ENCODE measurements around the gene TNNI2. TPM values are rescaled to one million over a fixed set of nuclear protein-coding genes. Genes with fewer than 3 reads are reported as not detected.

Gene TNNI2
- total and polyA plus RNA-seq, 4 donors = 0.22 to 0.28 TPM; not detected in 2

- Histone ChIP-seq H3K27me3 (ENCODE audit: control insufficient read depth in 4 of 4, insufficient read depth in 4 of 4, low read length in 3 of 4) (no peaks in the 10 kb centered on the region), H3K4me3 (ENCODE audit: low read depth in 1 of 3, low read length in 3 of 3) (no peak overlapping the region), H3K9ac (ENCODE audit: low read depth in 1 of 2, low read length in 2 of 2) (no peak overlapping the region), H3K27ac (ENCODE audit: low read depth in 1 of 2, low read length in 2 of 2) (no peak overlapping the region), H3K36me3 (ENCODE audit: control insufficient read depth in 4 of 4, insufficient read depth in 3 of 4, low read depth in 1 of 4, low read length in 3 of 4) (no peaks in the 10 kb centered on the region), H3K9me3 (ENCODE audit: control insufficient read depth in 4 of 4, low read length in 3 of 4) (peaks cover 6 to 9% (median 8%) of the 10 kb centered on the region in 4 donors), H3K4me1 (ENCODE audit: control insufficient read depth in 4 of 4, insufficient read depth in 4 of 4, low read length in 3 of 4) (no peaks in the 10 kb centered on the region)
- WGBS = 87% methylated on average over 7 of the region's 7 CpGs
- no peak for TF ChIP-seq MAX (IDR thresholded peaks at IDR 0.05)
- TF ChIP-seq RXRA (IDR thresholded peaks at IDR 0.05) = no peak
- no peak for TF ChIP-seq HNF4G (IDR thresholded peaks at IDR 0.05)
- no peak for TF ChIP-seq TAF1 (conservative IDR thresholded peaks at IDR 0.05)
- TF ChIP-seq ZBTB33 (IDR thresholded peaks at IDR 0.05) = no peak
- TF ChIP-seq FOXA2 (IDR thresholded peaks at IDR 0.05) = no peak
- no peak for TF ChIP-seq SP1 (IDR thresholded peaks at IDR 0.05)
- TF ChIP-seq NR2F2 (IDR thresholded peaks at IDR 0.05) = no peak
- TF ChIP-seq YY1 (IDR thresholded peaks at IDR 0.05) = no peak
- TF ChIP-seq HNF4A (conservative IDR thresholded peaks at IDR 0.05) = no peak
- no peak for TF ChIP-seq JUND (IDR thresholded peaks at IDR 0.05)
- no peak for TF ChIP-seq FOXA1 (IDR thresholded peaks at IDR 0.05)
- no peak for TF ChIP-seq ATF3 (IDR thresholded peaks at IDR 0.05)
- no peak for DNase-seq (ENCODE audit: low spot score)
These were observed 23.0 kb upstream of the TNNI2 start for GRCh38 chr11:1815751-1816150.

GRCh38 chr11:1817000-1817399, 21.8 kb upstream of the TNNI2 start:
- 91% methylated on average over 5 of the region's 5 CpGs for WGBS

More at GRCh38 chr11:1817000-1817399, 21.8 kb upstream of the TNNI2 start:
- H3K36me3 ChIP-seq (ENCODE audit: control insufficient read depth in 4 of 4, insufficient read depth in 3 of 4, low read depth in 1 of 4, low read length in 3 of 4) = no peaks in the 10 kb centered on the region
- H3K4me1 ChIP-seq (ENCODE audit: control insufficient read depth in 4 of 4, insufficient read depth in 4 of 4, low read length in 3 of 4) = no peaks in the 10 kb centered on the region
- peaks cover 6 to 9% (median 8%) of the 10 kb centered on the region in 4 donors for H3K9me3 ChIP-seq (ENCODE audit: control insufficient read depth in 4 of 4, low read length in 3 of 4)
- H3K9ac ChIP-seq (ENCODE audit: low read depth in 1 of 2, low read length in 2 of 2) = no peak overlapping the region
- no peak overlapping the region for H3K27ac ChIP-seq (ENCODE audit: low read depth in 1 of 2, low read length in 2 of 2)
- H3K4me3 ChIP-seq (ENCODE audit: low read depth in 1 of 3, low read length in 3 of 3) = no peak overlapping the region
- no peak for TF ChIP-seq GABPA (IDR thresholded peaks at IDR 0.05 in 1 of 2, conservative IDR thresholded peaks at IDR 0.05 in 1 of 2)
- TF ChIP-seq RXRA (IDR thresholded peaks at IDR 0.05) = no peak
- TF ChIP-seq FOXA1 (IDR thresholded peaks at IDR 0.05) = no peak
- TF ChIP-seq HNF4A (conservative IDR thresholded peaks at IDR 0.05) = no peak
- TF ChIP-seq REST (IDR thresholded peaks at IDR 0.05) = no peak
- no peak for TF ChIP-seq ATF3 (IDR thresholded peaks at IDR 0.05)
- no peak for TF ChIP-seq FOXA2 (IDR thresholded peaks at IDR 0.05)
- TF ChIP-seq HNF4G (IDR thresholded peaks at IDR 0.05) = no peak
- TF ChIP-seq SP1 (IDR thresholded peaks at IDR 0.05) = no peak
- no peak for TF ChIP-seq TAF1 (conservative IDR thresholded peaks at IDR 0.05)
- TF ChIP-seq JUND (IDR thresholded peaks at IDR 0.05) = no peak
- no peak for TF ChIP-seq ZBTB33 (IDR thresholded peaks at IDR 0.05)
- TF ChIP-seq CTCF (IDR thresholded peaks at IDR 0.05; ENCODE audit: low read depth, low read length, missing input control) = no peak
- no peak for TF ChIP-seq NR2F2 (IDR thresholded peaks at IDR 0.05)
- TF ChIP-seq EGR1 (IDR thresholded peaks at IDR 0.05; ENCODE audit: low read depth in 2 of 2) = no peak
- TF ChIP-seq RAD21 (IDR thresholded peaks at IDR 0.05) = no peak
- no peak for TF ChIP-seq YY1 (IDR thresholded peaks at IDR 0.05)
- H3K27me3 ChIP-seq (ENCODE audit: control insufficient read depth in 4 of 4, insufficient read depth in 4 of 4, low read length in 3 of 4) = no peaks in the 10 kb centered on the region
- DNase-seq (ENCODE audit: low spot score) = no peak
